WTC11 (cell line): ENCODE measurements around the gene NXF1. TPM values are rescaled to one million over a fixed set of nuclear protein-coding genes. Genes with fewer than 3 reads are reported as not detected.

ENCODE experiments used
- AFF4 ChIP-seq: sonication (generic); formaldehyde crosslinking; IDR thresholded peaks from 2 replicates; pipeline ENCODE4 v1.8.1; 2023; ENCODE audit warnings: mild to moderate bottlenecking, missing genetic modification reagents, borderline replicate concordance
- E2F4 ChIP-seq: sonication (generic); formaldehyde crosslinking; IDR thresholded peaks from 2 replicates; pipeline ENCODE4 v1.8.1; 2022; ENCODE audit warnings: low read depth, mild to moderate bottlenecking, moderate library complexity, missing genetic modification reagents, borderline replicate concordance
- JAZF1 ChIP-seq: fragments of 250-450 bp; sonication (Bioruptor Pico); IDR thresholded peaks from 2 replicates; pipeline ENCODE4 v1.9.0; 2021; ENCODE audit warnings: moderate library complexity, mild to moderate bottlenecking, inconsistent platforms
- MLX ChIP-seq: sonication (generic); formaldehyde crosslinking; IDR thresholded peaks from 2 replicates; pipeline ENCODE4 v1.8.1; 2023; ENCODE audit warnings: mild to moderate bottlenecking, missing genetic modification reagents, moderate library complexity
- PREB ChIP-seq: sonication (generic); formaldehyde crosslinking; IDR thresholded peaks from 2 replicates; pipeline ENCODE4 v1.8.1; 2022; ENCODE audit warnings: mild to moderate bottlenecking, missing genetic modification reagents, moderate library complexity, borderline replicate concordance
- RELA ChIP-seq: sonication (generic); formaldehyde crosslinking; IDR thresholded peaks from 2 replicates; pipeline ENCODE4 v1.8.1; 2022; ENCODE audit warnings: missing genetic modification reagents, mild to moderate bottlenecking, borderline replicate concordance
- SMAD3 ChIP-seq: sonication (generic); formaldehyde crosslinking; IDR thresholded peaks from 2 replicates; pipeline ENCODE4 v1.8.0; 2022; ENCODE audit warnings: missing genetic modification reagents, mild to moderate bottlenecking, borderline replicate concordance
- ZMAT4 ChIP-seq: fragments of 250-450 bp; sonication (Bioruptor Pico); IDR thresholded peaks from 2 replicates; pipeline ENCODE4 v1.9.0; 2021; ENCODE audit warnings: mild to moderate bottlenecking
- ZNF232 ChIP-seq: sonication (generic); formaldehyde crosslinking; IDR thresholded peaks from 2 replicates; pipeline ENCODE4 v1.8.0; 2022; ENCODE audit warnings: mild to moderate bottlenecking, missing genetic modification reagents
- ZNF396 ChIP-seq: fragments of 250-450 bp; sonication (Bioruptor Pico); IDR thresholded peaks from 2 replicates; pipeline ENCODE4 v1.8.0; 2021; ENCODE audit warnings: mild to moderate bottlenecking, moderate library complexity, borderline replicate concordance
- ZNF423 ChIP-seq: fragments of 250-450 bp; sonication (Bioruptor Pico); IDR thresholded peaks from 2 replicates; pipeline ENCODE4 v2.1.2; 2022; ENCODE audit warnings: mild to moderate bottlenecking, moderate library complexity
- ZNF425 ChIP-seq: fragments of 250-450 bp; sonication (Bioruptor Pico); conservative IDR thresholded peaks from 2 replicates; pipeline ENCODE4 v1.9.0; 2021; ENCODE audit warnings: mild to moderate bottlenecking
- ZNF671 ChIP-seq: fragments of 250-450 bp; sonication (Bioruptor Pico); IDR thresholded peaks from 2 replicates; pipeline ENCODE4 v1.8.0; 2021; ENCODE audit warnings: mild to moderate bottlenecking
- total RNA-seq: library from RNA; stranded (reverse); gene quantifications from 3 replicates; pipeline ENCODE4 v1.2.3, GENCODE V29; 2021
- TF ChIP-seq, protein P1 (sequence below): fragments of 250-450 bp; sonication (Bioruptor Pico); IDR thresholded peaks from 2 replicates; pipeline ENCODE4 v1.9.0; 2021; ENCODE audit warnings: moderate library complexity, mild to moderate bottlenecking, inconsistent platforms, borderline replicate concordance

Gene NXF1
- total RNA-seq, 1 experiment from 2014 or later: 43.2 TPM

DNA sequence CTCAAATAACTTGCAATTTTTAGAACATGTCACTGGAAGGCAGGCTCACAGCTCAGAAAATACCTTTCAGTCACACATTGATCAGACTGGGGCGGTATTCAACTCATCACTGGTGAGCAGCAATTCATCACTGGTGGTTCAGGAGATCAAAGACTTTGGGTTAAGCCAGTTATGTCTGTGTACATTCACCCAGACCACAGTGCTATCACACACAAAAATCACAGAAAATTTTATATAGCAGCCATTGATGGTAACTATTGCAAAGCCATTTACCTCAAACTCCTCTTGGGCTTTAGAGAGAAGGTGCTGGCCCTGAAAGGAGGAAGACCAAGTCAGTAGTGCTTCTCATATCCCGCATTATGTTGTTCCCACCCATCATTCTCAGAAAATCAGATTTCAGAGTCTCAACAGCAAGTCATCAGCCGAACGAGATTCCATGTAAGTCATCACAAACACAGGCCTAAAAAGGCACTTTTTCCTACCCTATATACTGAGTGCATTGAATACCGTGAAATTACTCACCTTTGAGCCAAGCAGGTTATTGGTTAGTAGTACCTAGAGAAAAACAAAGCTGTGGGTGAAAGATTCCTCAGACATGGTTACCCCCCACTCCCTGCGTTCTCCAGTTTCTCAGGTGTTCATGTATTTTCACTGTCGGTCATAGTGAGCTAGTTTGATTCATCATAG is 48.2 kb upstream of the NXF1 start (continued):
- TF ChIP-seq, protein P1, sequence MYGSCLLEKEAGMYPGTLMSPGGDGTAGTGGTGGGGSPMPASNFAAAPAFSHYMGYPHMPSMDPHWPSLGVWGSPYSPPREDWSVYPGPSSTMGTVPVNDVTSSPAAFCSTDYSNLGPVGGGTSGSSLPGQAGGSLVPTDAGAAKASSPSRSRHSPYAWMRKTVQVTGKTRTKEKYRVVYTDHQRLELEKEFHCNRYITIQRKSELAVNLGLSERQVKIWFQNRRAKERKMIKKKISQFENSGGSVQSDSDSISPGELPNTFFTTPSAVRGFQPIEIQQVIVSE (CRISPR knock-in tag): no peak
- TF ChIP-seq PREB (CRISPR knock-in tag) (no peak), RELA (CRISPR knock-in tag) (no peak), AFF4 (CRISPR knock-in tag) (no peak), JAZF1 (CRISPR knock-in tag) (no peak), ZNF396 (CRISPR knock-in tag) (no peak), ZNF671 (CRISPR knock-in tag) (peak; percentile 65; the same call in 1 of the 2 replicates), E2F4 (CRISPR knock-in tag) (no peak), SMAD3 (no peak), ZMAT4 (CRISPR knock-in tag) (no peak), ZNF232 (no peak), ZNF425 (no peak), MLX (CRISPR knock-in tag) (no peak), ZNF423 (no peak)
- TF ChIP-seq, all 79 proteins: peak for 5
